GM12878 (cell line): ENCODE results near the gene NPHS1. TPM values are rescaled to one million over a fixed set of nuclear protein-coding genes. Genes with fewer than 3 reads are reported as not detected.

ENCODE experiments used
- ATAC-seq: fragments of 200-7000 bp; cut with Tn5 transposase; 3 replicates; pipeline ENCODE4 v1.9.1; 2020; ENCODE audit warnings: mild to moderate bottlenecking, moderate library complexity
- BruUV-seq: library from RNA; stranded (reverse); fragments of 400-500 nt; replicated peaks from 2 replicates; lab custom pipeline; 2021; lab: Mats Ljungman, UMichigan
- CTCF ChIA-PET: fragments of 300-600 bp; sonication (Branson Sonifier 250); formaldehyde crosslinking; extraction: SDS; loops from one replicate; lab custom pipeline; 2021; ENCODE audit warnings: inconsistent platforms; lab: Yijun Ruan, JAX
- POLR2A ChIA-PET: fragments of 350-600 bp; formaldehyde crosslinking; extraction: SDS; loops from one replicate; lab custom pipeline; 2021; ENCODE audit warnings: inconsistent platforms; lab: Charles Lee
- RAD21 ChIA-PET: fragments of 300-600 bp; sonication (Branson Sonifier 250); formaldehyde crosslinking; loops from one replicate; lab custom pipeline; 2023; ENCODE audit warnings: antibody characterized with exemption; ENCODE audit not compliant: unreplicated experiment; lab: Charles Lee
- SMC1A ChIA-PET: fragments of 300-600 bp; sonication (Branson Sonifier 250); formaldehyde crosslinking; loops from one replicate; lab custom pipeline; 2023; ENCODE audit not compliant: unreplicated experiment, uncharacterized antibody; lab: Charles Lee
- DNase-seq: peaks from one replicate; pipeline ENCODE4 v3.0.0-alpha.2; 2011; ENCODE audit warnings: low read depth, low spot score
- FAIRE-seq: peaks from 3 replicates; lab custom pipeline; 2011; peaks lifted over from hg19 to GRCh38; lab: Jason Lieb, UNC
- H2AFZ ChIP-seq: 2 replicates; pipeline ENCODE4 v1.6.0; 2011; ENCODE audit warnings: low read depth, low read length, control low read depth; ENCODE audit not compliant: control insufficient read depth
- H3K27ac ChIP-seq: 2 replicates; pipeline ENCODE4 v1.5.1; 2011; ENCODE audit warnings: control low read depth; ENCODE audit not compliant: control insufficient read depth, insufficient read depth
- H3K27me3 ChIP-seq, 2 experiments: replicated peaks in 1 of 2; 2 replicates each; pipeline versions ENCODE4 v1.6.0 to v1.6.1; 2011; ENCODE audit warnings: low read length in 1 of 2; ENCODE audit not compliant: control insufficient read depth in 2 of 2, insufficient read depth in 2 of 2
- H3K36me3 ChIP-seq, 2 experiments: 2 replicates each; pipeline ENCODE4 v1.5.1; 2011; ENCODE audit warnings: low read length in 1 of 2; ENCODE audit not compliant: control insufficient read depth in 2 of 2, insufficient read depth in 2 of 2
- H3K4me1 ChIP-seq: 2 replicates; pipeline ENCODE4 v1.6.1; 2011; ENCODE audit warnings: mild to moderate bottlenecking, low read length, moderate library complexity, mixed read lengths; ENCODE audit not compliant: control insufficient read depth, insufficient read depth
- H3K4me2 ChIP-seq: 2 replicates; pipeline ENCODE4 v1.6.0; 2011; ENCODE audit warnings: control low read depth; ENCODE audit not compliant: control insufficient read depth, insufficient read depth
- H3K4me3 ChIP-seq: fragments of 200-600 bp; sonication (generic); 2 replicates; pipeline ENCODE4 v1.5.1; 2016
- H3K79me2 ChIP-seq: 2 replicates; pipeline ENCODE4 v1.6.0; 2011; ENCODE audit warnings: low read length; ENCODE audit not compliant: control insufficient read depth, insufficient read depth
- H3K9ac ChIP-seq: 2 replicates; pipeline ENCODE4 v1.8.0; 2011; ENCODE audit warnings: low read length, control low read depth, mixed read lengths; ENCODE audit not compliant: control insufficient read depth, insufficient read depth
- H3K9me3 ChIP-seq: replicated peaks from 3 replicates; pipeline ENCODE4 v1.5.1; 2011; ENCODE audit warnings: mild to moderate bottlenecking, low read length; ENCODE audit not compliant: control insufficient read depth, insufficient read depth
- H4K20me1 ChIP-seq: 2 replicates; pipeline ENCODE4 v1.6.0; 2011; ENCODE audit not compliant: control insufficient read depth, insufficient read depth
- BCL3 ChIP-seq: IDR thresholded peaks from 2 replicates; pipeline ENCODE4 v1.6.1; 2011; ENCODE audit warnings: borderline replicate concordance, low read depth, mild to moderate bottlenecking, moderate library complexity, low read length; ENCODE audit not compliant: insufficient read depth, poor library complexity, severe bottlenecking
- BHLHE40 ChIP-seq, 2 experiments: fragments of 450-650 bp in 1 of 2; IDR thresholded peaks; 2 replicates each; pipeline ENCODE4 v1.6.1; 2011 to 2017; ENCODE audit warnings: low read depth in 2 of 2, borderline replicate concordance in 1 of 2, improper control_type of control experiment in 1 of 2, low read length in 1 of 2, mild to moderate bottlenecking in 1 of 2
- EGR1 ChIP-seq, 2 experiments: IDR thresholded peaks; 1 replicate in 1 of 2; 2 replicates in 1 of 2; pipeline ENCODE4 v1.6.1; 2011 to 2012; ENCODE audit warnings: low read depth in 2 of 2, low read length in 2 of 2, borderline replicate concordance in 1 of 2, mild to moderate bottlenecking in 1 of 2, moderate library complexity in 1 of 2
- LARP7 ChIP-seq: fragments of 450-650 bp; IDR thresholded peaks from 2 replicates; pipeline ENCODE4 v1.6.1; 2017; ENCODE audit warnings: mild to moderate bottlenecking
- MEF2A ChIP-seq: IDR thresholded peaks from 2 replicates; pipeline ENCODE4 v1.6.1; 2011; ENCODE audit warnings: low read depth, mild to moderate bottlenecking, low read length, moderate library complexity; ENCODE audit not compliant: insufficient read depth
- MLLT1 ChIP-seq: fragments of 450-650 bp; IDR thresholded peaks from 2 replicates; pipeline ENCODE4 v1.6.1; 2016; ENCODE audit warnings: mild to moderate bottlenecking
- MYB ChIP-seq: fragments of 150-350 bp; IDR thresholded peaks from 2 replicates; pipeline ENCODE4 v1.6.1; 2014; ENCODE audit warnings: mild to moderate bottlenecking, low read depth, low read length, borderline replicate concordance
- NBN ChIP-seq: fragments of 450-650 bp; IDR thresholded peaks from 2 replicates; pipeline ENCODE4 v1.6.1; 2016
- RBBP5 ChIP-seq: fragments of 200-600 bp; sonication (generic); conservative IDR thresholded peaks from 2 replicates; pipeline ENCODE4 v1.6.1; 2016
- SMARCA5 ChIP-seq: fragments of 450-650 bp; IDR thresholded peaks from 2 replicates; pipeline ENCODE4 v1.6.1; 2017; ENCODE audit warnings: mild to moderate bottlenecking
- SREBF2 ChIP-seq: IDR thresholded peaks from 2 replicates; pipeline ENCODE4 v1.6.1; 2012; ENCODE audit warnings: mild to moderate bottlenecking, low read length
- TCF12 ChIP-seq: IDR thresholded peaks from 2 replicates; pipeline ENCODE4 v1.6.1; 2011; ENCODE audit warnings: low read depth, mild to moderate bottlenecking, low read length
- YBX1 ChIP-seq: fragments of 450-650 bp; IDR thresholded peaks from 2 replicates; pipeline ENCODE4 v1.6.1; 2016; ENCODE audit warnings: antibody characterized with exemption
- ZBTB33 ChIP-seq: fragments of 450-650 bp; IDR thresholded peaks from 2 replicates; pipeline ENCODE4 v1.6.1; 2017; ENCODE audit warnings: mild to moderate bottlenecking
- WGBS: methylation state at CpG from one replicate; pipeline ENCODE4 v1.1.6; 2016; ENCODE audit warnings: low lambda C conversion rate; ENCODE audit not compliant: insufficient replicate concordance, insufficient coverage; ENCODE audit errors: missing lambda C conversion rate; 5-methylcytosine and 5-hydroxymethylcytosine counted together
- in situ Hi-C: fragments of 300-500 bp; cut with MboI; formaldehyde crosslinking; loops from 9 replicates; pipeline ENCODE4 v1.14.3; 2018; ENCODE audit warnings: mixed read lengths
- intact Hi-C: fragments of 100-400 bp; cut with micrococcal nuclease; formaldehyde crosslinking; loops from one replicate; pipeline ENCODE4 v1.14.2; 2022; ENCODE audit not compliant: unreplicated experiment
- polyA plus RNA-seq, 11 experiments: library from polyadenylated mRNA; depleted of rRNA in 4 of 11; unstranded in 6 of 11; stranded (reverse) in 5 of 11; fragments of >200 nt; fragmentation: Nextera tagmentation in 4 of 11; fragmentation: Illumina TruSeq in 1 of 11; extraction: Ambion mirVana in 4 of 11; extraction: Trizol in 1 of 11; gene quantifications; 1 replicate in 1 of 11; 2 replicates in 10 of 11; pipeline versions ENCODE4 v1.2.1 to v1.2.3, GENCODE V29; 2011 to 2016; ENCODE audit warnings: inconsistent platforms in 2 of 11, missing spikeins in 2 of 11, low read depth in 1 of 11
- total RNA-seq, 4 experiments: library from RNA; depleted of rRNA in 3 of 4; stranded (reverse); fragments of >200 nt in 3 of 4; fragmentation: Illumina TruSeq in 1 of 4; extraction: Trizol in 1 of 4; gene quantifications; 2 replicates each; pipeline versions ENCODE4 v1.2.1 to v1.2.3, GENCODE V29; 2013 to 2021

Gene NPHS1
- total and polyA plus RNA-seq, 10 of the 15 experiments (the other 5 are each of a cell fraction or from before 2014, with no cell fraction given) = not detected

GRCh38 chr19:35777961-35778360 is 74.3 kb downstream of the NPHS1 start (continued):
- TF ChIP-seq ZBTB33 = no peak

GRCh38 chr19:35777086-35777841 is 75.0 kb downstream of the NPHS1 start:
- Histone ChIP-seq H3K4me1 (no peaks in the 10 kb centered on the region), H3K27me3 (no peaks in the 10 kb centered on the region), H3K9ac (no peak overlapping the region), H3K36me3 (no peaks in the 10 kb centered on the region; a peak in 1 of 4 replicates), H3K27ac (no peak overlapping the region), H3K4me2 (no peak overlapping the region), H3K79me2 (no peaks in the 10 kb centered on the region), H3K9me3 (no peaks in the 10 kb centered on the region), H3K4me3 (no peak overlapping the region), H4K20me1 (no peaks in the 10 kb centered on the region), H2AFZ (no peak overlapping the region)
- no peak for FAIRE-seq
- no peak for ATAC-seq
- DNase-seq = no peak
- in situ Hi-C loops (no loop called here), intact Hi-C loops (no loop called here)
- ChIA-PET RAD21 (interaction anchor here (1.1 to 1.3 kb wide), 2 partner anchors 29 to 37 kb away, joined by 3 to 4 read pairs; partner anchors contain the start of gene LIN37), POLR2A (interaction anchor here (0.7 to 1.7 kb wide), 3 partner anchors 29 to 65 kb away, joined by 3 to 5 read pairs (median 4); partner anchors contain the start of gene LIN37), CTCF (interaction anchor here (0.6 to 1.3 kb wide), 2 partner anchors 83 to 277 kb away, joined by 3 read pairs; partner anchors contain the start of gene THAP8), SMC1A (interaction anchor here (0.7 kb wide), 1 partner anchor 37 kb away, joined by 3 read pairs; no protein-coding TSS in a partner anchor)
- BruUV-seq = no TSS peak
- 60% methylated on average over 13 of the region's 19 CpGs for WGBS
- TF ChIP-seq BHLHE40 (IDR thresholded peaks at IDR 0.05; ENCODE audit: borderline replicate concordance in 1 of 2, low read depth in 2 of 2, low read length in 1 of 2) (no peak), EGR1 (IDR thresholded peaks at IDR 0.05; ENCODE audit: borderline replicate concordance in 1 of 2, low read depth in 2 of 2, low read length in 2 of 2) (no peak), NBN (no peak), LARP7 (no peak), RBBP5 (no peak), MYB (no peak), SREBF2 (no peak), SMARCA5 (no peak), TCF12 (no peak), MEF2A (no peak), YBX1 (no peak), MLLT1 (no peak), BCL3 (no peak)
